UCSD-AML1 (cell line): ENCODE data around the gene RICTOR.

Source experiments
- DNase-seq: peaks from one replicate; lab custom pipeline; 2025; ENCODE audit not compliant: unreplicated experiment; lab: John Stamatoyannopoulos, UW

RICTOR gene

GRCh38 chr5:38891563-38891962 lies 182.6 kb downstream of the RICTOR start:
- DNase-seq = no peak

GRCh38 chr5:38889424-38889823 lies 184.8 kb downstream of the RICTOR start:
- DNase-seq = no peak

GRCh38 chr5:38888041-38888440 lies 186.2 kb downstream of the RICTOR start:
- DNase-seq = no peak
